Adipose tissue (tissue), 3 donors: ENCODE data around the gene ATP5F1E. TPM values are rescaled to one million over a fixed set of nuclear protein-coding genes. Genes with fewer than 3 reads are reported as not detected.

Experiments used
- H3K27ac ChIP-seq: one replicate; pipeline ENCODE4 v1.5.1; 2013; ENCODE audit warnings: low read depth, low read length
- WGBS, 3 donors: extraction: QIAGEN DNeasy Blood & Tissue Kit; methylation state at CpG; one replicate each; pipeline ENCODE4 v1.1.7; 2013; 5-methylcytosine and 5-hydroxymethylcytosine counted together
- polyA plus RNA-seq, 3 donors: library from polyadenylated mRNA; stranded (reverse); fragments of 200-250 nt; gene quantifications; one replicate each; pipeline ENCODE4 v1.2.3, GENCODE V29; 2013
- donor health status: healthy with polysubstance abuse.
- donor health status: Bipolar disorder and iron deficiency.
- donor health status: healthy.

ATP5F1E gene
- polyA plus RNA-seq, result 10 to 100 TPM; 21.7 to 84.9 (median 77.4) TPM

GRCh38 chr20:59032023-59032712 is at the start of gene ATP5F1E:
ATP5F1E (minus strand) TSS chr20:59032335; CDS start chr20:59032251, 84 bp downstream.
- 0 to 1% (median 0%) methylated on average over 76 to 86 of the region's 86 CpGs for WGBS, 3 donors
- no peak within 1 kb of the TSS for H3K27ac ChIP-seq

DNA sequence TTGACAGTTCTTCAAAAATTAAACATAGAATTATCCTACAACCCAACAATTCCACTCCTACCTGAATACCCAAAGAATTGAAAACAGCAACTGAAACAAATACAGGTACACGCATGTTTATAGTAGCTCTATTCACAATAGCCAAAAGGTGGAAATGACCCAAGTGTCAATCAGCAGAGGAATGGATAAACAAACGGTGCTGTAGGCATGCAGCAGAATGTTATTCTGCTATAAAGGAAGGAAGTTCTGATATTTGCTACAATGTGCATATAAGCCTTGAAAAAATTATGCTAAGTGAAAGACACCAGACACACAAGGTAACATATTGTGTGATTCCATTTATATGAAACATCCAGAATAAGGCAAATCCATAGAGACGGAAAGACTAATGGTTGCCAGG is 48.9 kb upstream of the ATP5F1E start:
- 43 to 52% (median 49%) methylated on average over 3 of the region's 3 CpGs for WGBS, 3 donors
- H3K27ac ChIP-seq, result no peak overlapping the region

DNA sequence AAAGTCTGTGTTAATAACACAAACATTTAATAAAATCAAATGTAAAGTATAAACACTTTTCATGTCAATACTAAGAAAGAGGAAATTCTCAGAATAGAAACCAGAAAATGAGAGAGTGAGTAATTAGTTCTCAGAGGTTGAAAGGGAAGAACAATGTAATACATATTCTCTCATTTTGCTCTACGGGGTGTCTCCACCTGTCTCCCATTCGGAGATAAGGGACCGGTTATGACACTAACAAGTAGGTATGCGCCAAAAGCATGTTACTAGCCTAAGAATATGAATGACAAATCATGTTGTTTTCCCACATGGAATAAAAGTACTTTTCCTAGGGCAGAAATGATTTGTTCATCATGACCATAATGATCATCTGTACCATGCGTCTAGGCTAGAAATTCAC is 46.1 kb upstream of the ATP5F1E start:
- no peak overlapping the region for H3K27ac ChIP-seq
- WGBS, 3 donors, result 56 to 75% (median 75%) methylated on average over 5 of the region's 5 CpGs

DNA sequence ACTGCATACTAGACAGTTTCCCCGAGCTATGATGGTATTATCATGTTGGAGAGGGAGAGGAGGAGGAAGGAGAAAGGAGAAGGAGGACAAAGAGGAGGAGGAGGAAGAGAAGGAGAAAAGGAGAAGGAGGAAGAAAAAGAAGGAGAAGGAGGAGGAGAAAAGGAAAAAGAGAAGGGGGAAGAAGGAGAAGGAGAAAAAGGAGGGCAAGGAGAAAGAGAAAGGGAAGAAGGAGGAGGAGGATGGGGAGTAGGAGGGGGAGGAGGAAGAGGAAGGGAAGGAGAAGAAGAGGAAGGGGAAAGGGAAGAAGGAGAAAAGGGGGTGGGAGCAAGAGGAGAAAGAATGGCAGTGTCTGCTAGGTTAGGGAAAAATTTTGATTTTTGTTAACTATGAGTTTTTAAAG is 45.6 kb upstream of the ATP5F1E start:
- 46 to 61% (median 54%) methylated on average over 1 of the region's 1 CpG for WGBS, 3 donors
- no peak overlapping the region for H3K27ac ChIP-seq

DNA sequence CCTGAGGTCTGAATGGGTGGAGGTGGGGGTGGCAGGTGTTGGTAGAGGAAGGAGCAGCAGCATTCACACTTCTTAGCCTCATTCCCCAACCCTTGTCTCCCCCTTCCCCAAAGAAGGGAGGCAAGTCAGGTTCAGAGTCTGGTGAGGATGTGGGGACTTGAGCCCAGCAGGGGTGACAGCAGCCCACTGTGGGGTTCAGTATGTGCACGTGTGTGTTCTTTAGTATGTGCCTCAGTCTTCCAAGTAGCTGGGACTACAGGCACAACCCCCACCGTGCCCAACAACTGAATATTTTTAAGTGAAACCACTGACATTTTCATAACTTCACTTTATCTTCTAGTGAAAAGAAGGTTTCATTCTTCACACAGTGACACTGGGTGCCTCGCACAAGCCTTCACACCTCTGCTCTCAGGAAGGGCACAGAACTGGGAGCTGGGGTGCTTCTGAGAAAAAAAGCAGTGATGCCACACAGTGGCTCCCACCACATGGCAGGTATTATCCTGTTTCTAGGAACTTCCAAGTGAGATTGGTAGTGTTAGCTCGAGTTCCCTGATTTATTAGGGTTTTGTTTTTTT is 43.9 kb upstream of the ATP5F1E start:
- H3K27ac ChIP-seq, result no peak overlapping the region
- 73 to 79% (median 75%) methylated on average over 4 of the region's 4 CpGs for WGBS, 3 donors

- no peak overlapping the region for H3K27ac ChIP-seq
- WGBS, 3 donors, result 28 to 44% (median 41%) methylated on average over 3 of the region's 3 CpGs
These were observed 42.3 kb upstream of the ATP5F1E start for GRCh38 chr20:59074456-59074855.

DNA sequence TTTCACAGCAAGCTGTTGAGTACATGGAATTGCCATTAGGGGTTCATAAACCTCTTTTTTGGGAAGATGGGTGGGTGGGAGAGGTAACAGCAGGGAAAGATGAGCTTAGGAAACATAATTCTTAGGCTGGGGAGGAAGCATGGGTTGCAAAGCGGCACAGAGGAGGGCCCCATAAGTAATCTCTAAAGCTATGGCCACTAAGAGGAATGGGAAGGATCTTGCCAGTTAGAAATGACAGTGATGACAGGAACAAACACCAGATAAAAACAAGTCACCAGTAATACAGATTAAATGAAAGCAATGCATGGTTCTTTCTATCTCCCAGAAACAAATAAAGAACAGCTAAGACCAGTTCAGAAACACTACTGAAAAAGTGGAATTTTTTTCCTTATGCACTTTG is 41.4 kb upstream of the ATP5F1E start:
- no peak overlapping the region for H3K27ac ChIP-seq
- WGBS, 3 donors, result 78 to 92% (median 91%) methylated on average over 1 of the region's 1 CpG

DNA sequence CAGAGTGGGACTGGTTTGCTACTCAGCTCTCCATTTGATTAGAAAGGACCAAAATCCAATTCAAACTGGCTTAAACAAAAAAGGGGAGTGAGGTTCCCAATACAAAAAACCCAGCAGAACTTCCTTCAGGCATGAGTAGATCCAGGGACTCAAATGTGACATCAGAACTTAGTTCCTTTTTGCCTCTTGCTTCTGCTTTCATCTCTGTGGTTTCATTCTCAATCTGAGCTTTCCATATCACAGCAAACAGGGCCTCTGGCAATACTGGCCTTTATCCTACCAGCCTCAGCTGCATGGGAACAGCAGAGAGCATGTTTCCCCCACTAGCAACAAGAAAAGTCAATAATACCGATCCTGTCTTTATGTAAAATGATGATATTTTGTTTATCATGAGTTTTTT is 39.1 kb upstream of the ATP5F1E start:
- WGBS, 3 donors, result 85 to 90% (median 86%) methylated on average over 1 of the region's 1 CpG
- H3K27ac ChIP-seq, result no peak overlapping the region

- WGBS, 3 donors, result 30 to 77% (median 32%) methylated on average over 2 of the region's 2 CpGs
- no peak overlapping the region for H3K27ac ChIP-seq
These were observed 36.9 kb upstream of the ATP5F1E start for GRCh38 chr20:59069026-59069425.

GRCh38 chr20:59068534-59068933 is 36.4 kb upstream of the ATP5F1E start:
- 81 to 84% (median 83%) methylated on average over 4 of the region's 4 CpGs for WGBS, 3 donors

DNA sequence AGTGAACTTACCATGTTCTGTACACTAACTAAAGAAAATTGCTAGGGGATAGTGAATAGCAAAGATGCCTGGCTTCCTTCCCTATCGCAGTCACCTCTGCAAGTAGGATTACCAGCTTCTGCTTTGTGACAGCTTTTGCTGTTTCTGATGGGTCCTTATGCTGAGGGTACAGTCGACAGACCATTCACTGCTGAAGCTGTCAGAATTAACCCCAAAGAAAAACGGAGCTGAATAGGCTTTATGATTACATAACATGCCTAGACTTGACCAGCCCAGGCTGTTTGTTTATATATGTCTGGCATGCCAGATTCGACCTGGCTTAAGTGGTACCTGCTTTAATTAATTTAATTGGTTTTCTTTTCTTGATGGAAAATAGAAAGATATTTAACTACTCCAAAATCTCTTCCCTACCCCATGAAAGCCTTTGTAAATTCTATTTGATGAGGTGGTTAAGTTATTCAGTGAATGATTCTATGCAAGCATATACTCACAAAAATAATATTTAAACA is 32.1 kb upstream of the ATP5F1E start:
- H3K27ac ChIP-seq, result no peak overlapping the region
- WGBS, 3 donors, result 33 to 47% (median 41%) methylated on average over 4 of the region's 4 CpGs

More at GRCh38 chr20:59068534-59068933, 36.4 kb upstream of the ATP5F1E start:
- no peak overlapping the region for H3K27ac ChIP-seq

GRCh38 chr20:59063358-59064213 is 31.5 kb upstream of the ATP5F1E start:
- H3K27ac ChIP-seq, result no peak overlapping the region
- 33 to 46% (median 43%) methylated on average over 22 of the region's 22 CpGs for WGBS, 3 donors

GRCh38 chr20:59062081-59062480 is 29.9 kb upstream of the ATP5F1E start:
- 63 to 81% (median 76%) methylated on average over 4 of the region's 4 CpGs for WGBS, 3 donors
- H3K27ac ChIP-seq, result no peak overlapping the region

DNA sequence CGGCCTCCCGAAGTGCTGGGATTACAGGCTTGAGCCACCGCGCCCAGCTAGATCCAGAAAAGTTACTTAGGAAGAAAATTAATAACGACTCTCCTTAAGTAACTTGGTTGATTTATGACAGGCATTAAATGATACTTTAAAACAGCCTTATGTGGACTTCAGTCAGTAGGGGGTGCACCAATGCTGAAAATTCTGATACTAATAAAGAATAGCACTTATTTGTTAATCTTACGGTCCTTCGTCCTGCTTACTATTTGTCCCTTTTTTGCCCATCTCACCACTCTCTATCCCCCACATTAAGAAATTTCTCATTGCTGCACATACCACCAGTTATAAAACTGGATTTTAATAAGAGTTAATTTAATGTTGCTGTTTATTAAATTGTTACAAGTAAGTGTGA is 23.2 kb upstream of the ATP5F1E start:
- WGBS, 3 donors, result 51 to 68% (median 55%) methylated on average over 7 of the region's 7 CpGs
- H3K27ac ChIP-seq, result no peak overlapping the region

- no peak overlapping the region for H3K27ac ChIP-seq
- WGBS, 3 donors, result 74 to 84% (median 81%) methylated on average over 6 of the region's 6 CpGs
These were observed 19.6 kb upstream of the ATP5F1E start for GRCh38 chr20:59051666-59052185.

DNA sequence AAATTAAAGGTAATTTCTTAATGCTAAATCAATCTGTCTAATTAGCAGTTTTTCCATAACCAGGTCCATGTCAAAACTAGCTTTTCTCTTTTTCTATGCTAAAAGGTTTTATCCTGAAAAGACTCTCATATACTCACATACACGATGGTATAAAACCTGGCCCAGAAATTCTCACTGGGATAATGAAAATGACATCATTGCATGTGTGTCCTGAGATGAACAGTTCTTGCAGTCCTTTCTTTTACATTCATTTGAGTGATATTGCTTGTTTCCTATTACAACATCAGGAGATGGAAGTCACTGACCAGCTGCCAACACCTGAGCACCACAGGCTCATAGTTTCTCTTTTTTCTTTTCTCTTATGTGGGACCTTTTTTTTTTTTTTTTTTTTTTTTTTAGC is 18.3 kb upstream of the ATP5F1E start:
- no peak overlapping the region for H3K27ac ChIP-seq
- 52 to 73% (median 60%) methylated on average over 1 of the region's 1 CpG for WGBS, 3 donors

- H3K27ac ChIP-seq, result no peak overlapping the region
- WGBS, 3 donors, result 39 to 74% (median 71%) methylated on average over 2 of the region's 2 CpGs
These were observed 16.5 kb upstream of the ATP5F1E start for GRCh38 chr20:59048681-59049030.

- WGBS, 3 donors, result 75 to 82% (median 75%) methylated on average over 5 of the region's 5 CpGs
- no peak overlapping the region for H3K27ac ChIP-seq
These were observed 16.0 kb upstream of the ATP5F1E start for GRCh38 chr20:59047938-59048680.
